ENCODE results near the gene CUTA.

- TF ChIP-seq CTCF (IDR thresholded peaks at IDR 0.05) (no peak), POLR2A (IDR thresholded peaks at IDR 0.05) (no peak)
These were observed 6.3 kb downstream of the CUTA start for GRCh38 chr6:33411632-33412005.
